MG63 (cell line): ENCODE data around the gene ETS1. TPM values are rescaled to one million over a fixed set of nuclear protein-coding genes. Genes with fewer than 3 reads are reported as not detected.

Experiments used
- DNase-seq: peaks from one replicate; pipeline ENCODE4 v3.0.0-alpha.2; 2020
- H3K27me3 ChIP-seq: fragments of 250-450 bp; sonication (Bioruptor Pico); 2 replicates; pipeline ENCODE4 v1.5.1; 2020; ENCODE audit warnings: mild to moderate bottlenecking, moderate library complexity
- H3K36me3 ChIP-seq: fragments of 250-450 bp; sonication (Bioruptor Pico); 2 replicates; pipeline ENCODE4 v1.5.1; 2020; ENCODE audit warnings: mild to moderate bottlenecking, moderate library complexity
- H3K4me3 ChIP-seq: fragments of 250-450 bp; sonication (Bioruptor Pico); 2 replicates; pipeline ENCODE4 v1.5.1; 2020; ENCODE audit warnings: mild to moderate bottlenecking, moderate library complexity
- H3K9me3 ChIP-seq: fragments of 250-450 bp; sonication (Bioruptor Pico); 2 replicates; pipeline ENCODE4 v1.5.1; 2020; ENCODE audit warnings: mild to moderate bottlenecking, moderate library complexity
- total RNA-seq: library from RNA; depleted of rRNA; stranded (reverse); fragments of >200 nt; shearing (Covaris generic); gene quantifications from 2 replicates; pipeline ENCODE4 v1.2.3, GENCODE V29; 2014; ENCODE audit warnings: low replicate concordance; rRNA removed

ETS1 gene
- total RNA-seq, 1 experiment from 2014 or later: 70.5 TPM

DNA sequence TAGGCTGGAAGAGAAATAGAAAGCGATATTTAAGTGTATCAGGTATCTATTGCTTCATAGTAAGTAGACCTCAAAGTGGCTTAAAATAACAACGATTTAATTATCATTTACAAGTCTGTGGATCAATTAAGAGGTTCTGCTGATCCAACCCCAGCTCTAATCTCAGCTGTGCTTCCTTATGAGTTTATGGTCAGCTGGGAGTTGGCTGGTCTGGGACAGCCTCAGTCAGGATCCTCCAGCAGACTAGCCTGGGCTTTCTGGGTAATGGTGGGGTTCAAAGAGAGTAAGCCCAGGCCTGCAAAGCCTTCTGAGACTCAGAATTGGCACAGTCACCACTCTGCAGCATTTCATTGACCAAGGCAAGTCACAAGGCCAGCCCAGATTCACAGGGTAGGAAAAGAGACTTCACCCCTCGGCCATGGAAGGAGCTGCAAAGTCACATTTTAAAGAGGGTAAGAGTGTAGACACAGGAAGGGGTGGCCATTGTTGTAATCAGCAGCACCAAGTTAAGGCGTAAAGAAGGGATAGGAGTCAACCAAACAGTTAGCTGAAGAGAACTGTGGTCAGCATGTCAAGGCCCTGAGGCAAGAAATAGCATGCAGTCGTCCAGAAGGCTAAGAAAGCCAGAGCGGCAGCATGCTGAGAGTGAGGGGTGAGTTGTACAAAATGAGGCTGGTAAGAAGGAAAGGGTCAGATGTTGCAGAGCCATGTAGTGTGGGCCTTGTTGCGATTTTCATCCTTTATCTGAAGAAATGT lies 168.2 kb downstream of the ETS1 start:
- Histone ChIP-seq H3K36me3 (no peaks in the 10 kb centered on the region), H3K9me3 (no peaks in the 10 kb centered on the region), H3K27me3 (no peaks in the 10 kb centered on the region), H3K4me3 (no peak overlapping the region)
- DNase-seq: no peak

DNA sequence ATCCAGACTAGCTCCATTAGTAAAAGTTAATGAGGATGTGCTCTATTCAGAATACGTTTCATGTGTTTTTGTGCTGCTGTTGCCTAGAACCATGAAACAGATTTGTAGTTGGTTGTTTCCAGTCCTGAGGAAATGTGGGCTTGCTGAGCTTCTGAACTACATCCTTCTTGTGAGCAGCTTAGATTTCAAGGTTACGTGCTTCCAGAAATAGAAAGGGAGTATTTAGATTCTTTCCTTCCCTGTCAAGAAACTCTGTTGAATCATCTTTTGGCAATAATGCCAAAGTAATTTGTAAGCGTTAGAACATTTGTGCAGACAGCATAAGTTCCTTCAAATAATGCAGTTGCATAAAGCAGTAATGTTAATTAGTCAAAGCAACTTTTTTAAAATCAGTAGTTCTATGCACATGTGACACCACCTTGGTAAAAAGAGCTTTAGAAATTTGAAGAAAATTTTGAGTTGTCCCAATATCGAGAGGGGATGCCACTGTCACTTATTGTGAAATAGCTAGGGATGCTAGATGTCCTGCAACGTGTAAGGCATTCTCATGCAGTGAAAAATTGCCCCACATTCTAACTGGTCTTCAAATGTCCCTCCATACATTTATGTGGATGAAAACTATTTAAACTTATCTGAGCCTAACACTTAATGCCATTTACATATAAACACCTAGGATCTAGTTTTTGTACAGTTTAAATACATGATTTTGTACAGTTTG lies 169.6 kb downstream of the ETS1 start:
- no peak for DNase-seq
- H3K9me3 ChIP-seq: no peaks in the 10 kb centered on the region

DNA sequence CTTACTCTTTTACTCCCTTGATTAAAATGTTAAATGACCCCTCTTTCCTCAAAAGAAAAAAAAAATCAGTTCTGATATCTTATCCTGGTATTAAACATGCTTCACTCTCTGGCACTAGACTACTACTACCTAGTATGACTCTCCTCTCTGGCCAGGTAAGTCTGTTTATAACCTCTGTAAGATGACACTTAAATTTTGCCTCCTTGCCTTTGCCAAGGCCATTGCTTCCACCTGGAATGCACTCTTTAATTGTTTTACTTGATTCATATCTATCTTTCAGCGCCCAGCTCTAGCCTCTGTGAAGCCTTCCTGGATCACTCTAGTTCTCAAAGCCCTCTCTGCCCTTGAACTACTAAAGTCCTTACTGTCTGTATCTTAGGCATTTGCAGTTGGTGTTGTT lies 170.4 kb downstream of the ETS1 start:
- no peaks in the 10 kb centered on the region for H3K36me3 ChIP-seq
- no peaks in the 10 kb centered on the region for H3K9me3 ChIP-seq
- H3K27me3 ChIP-seq: no peaks in the 10 kb centered on the region
- H3K4me3 ChIP-seq: no peak overlapping the region
- DNase-seq: no peak

More for the DNA sequence above, 169.6 kb downstream of the ETS1 start:
- Histone ChIP-seq H3K36me3 (no peaks in the 10 kb centered on the region), H3K27me3 (no peaks in the 10 kb centered on the region), H3K4me3 (no peak overlapping the region)

DNA sequence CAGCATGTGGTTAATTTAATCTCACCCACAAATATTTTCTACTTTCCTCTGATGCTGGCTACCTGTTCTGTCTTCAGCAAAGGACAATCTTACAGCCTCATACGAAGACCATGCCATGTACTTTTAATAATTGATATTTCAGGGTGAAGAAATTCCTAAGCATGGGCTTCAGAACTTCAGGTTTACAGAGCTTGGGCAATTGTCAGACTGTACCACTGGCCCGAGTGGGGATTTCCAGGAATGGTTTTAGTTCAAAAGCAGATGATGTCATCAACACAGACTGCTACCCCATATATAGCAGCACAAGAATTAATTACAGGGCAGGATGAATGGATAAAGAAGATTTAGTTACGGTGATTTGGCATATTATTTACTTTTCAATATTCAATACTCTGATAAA lies 171.8 kb downstream of the ETS1 start:
- no peaks in the 10 kb centered on the region for H3K27me3 ChIP-seq
- DNase-seq: no peak
- H3K36me3 ChIP-seq: no peaks in the 10 kb centered on the region
- H3K9me3 ChIP-seq: no peaks in the 10 kb centered on the region
- no peak overlapping the region for H3K4me3 ChIP-seq

- no peak for DNase-seq
- Histone ChIP-seq H3K4me3 (no peak overlapping the region), H3K36me3 (no peaks in the 10 kb centered on the region), H3K9me3 (peaks cover 4% of the 10 kb centered on the region; the same call in 1 of the 2 replicates), H3K27me3 (no peaks in the 10 kb centered on the region)
Observed at GRCh38 chr11:128412847-128413791, 174.2 kb downstream of the ETS1 start.

- H3K36me3 ChIP-seq: no peaks in the 10 kb centered on the region
- H3K4me3 ChIP-seq: no peak overlapping the region
- no peak for DNase-seq
- peaks cover 4% of the 10 kb centered on the region; the same call in 1 of the 2 replicates for H3K9me3 ChIP-seq
- no peaks in the 10 kb centered on the region for H3K27me3 ChIP-seq
Observed at GRCh38 chr11:128411812-128412211, 175.5 kb downstream of the ETS1 start.

DNA sequence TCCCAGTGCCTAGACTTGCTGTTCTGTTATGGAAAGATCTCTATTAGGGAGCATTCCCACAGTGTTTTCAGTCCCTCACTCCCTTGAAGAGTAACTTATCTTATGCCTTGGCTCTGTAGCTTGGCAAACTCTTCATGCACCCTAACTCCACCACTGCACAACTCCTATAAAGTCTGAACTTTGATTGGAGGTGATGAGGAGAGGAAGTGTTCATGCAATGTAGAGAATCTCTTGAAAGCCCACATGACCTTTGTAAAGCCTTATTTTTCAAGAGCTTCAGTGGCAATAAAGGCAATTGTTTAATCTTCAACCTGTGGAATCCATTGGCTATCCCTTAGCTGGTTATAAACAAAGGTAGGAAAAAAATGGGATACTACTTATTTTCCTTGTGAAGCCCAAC lies 176.2 kb downstream of the ETS1 start:
- Histone ChIP-seq H3K27me3 (no peaks in the 10 kb centered on the region), H3K4me3 (no peak overlapping the region), H3K36me3 (no peaks in the 10 kb centered on the region), H3K9me3 (peaks cover 4% of the 10 kb centered on the region; the same call in 1 of the 2 replicates)
- no peak for DNase-seq

DNA sequence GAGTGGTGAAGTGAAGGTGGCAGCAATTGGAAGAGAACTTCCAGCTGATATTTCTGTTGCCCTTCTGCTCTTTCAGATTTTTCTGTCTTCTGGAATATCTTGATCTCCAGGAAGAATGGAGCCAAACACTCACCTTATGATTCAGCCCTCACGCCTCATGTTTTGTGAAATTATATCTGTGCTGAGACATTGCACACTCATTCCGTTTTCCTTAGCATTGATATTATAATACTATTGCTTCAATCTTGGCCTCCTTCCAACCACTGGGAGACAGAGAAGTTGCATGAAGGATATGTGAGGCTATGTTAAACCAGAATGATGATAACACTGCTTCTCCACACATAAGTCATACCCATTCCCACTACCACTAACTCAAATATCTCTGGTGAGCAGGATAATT lies 177.9 kb downstream of the ETS1 start:
- no peak overlapping the region for H3K4me3 ChIP-seq
- H3K27me3 ChIP-seq: no peaks in the 10 kb centered on the region
- H3K9me3 ChIP-seq: peaks cover 4% of the 10 kb centered on the region; the same call in 1 of the 2 replicates
- DNase-seq: peak; percentile 28
- H3K36me3 ChIP-seq: no peaks in the 10 kb centered on the region

Other genes with a start within 250 kb of the ETS1 start
- 6.1 and 6.4 TPM in 2 replicates for gene FLI1, start 106.5 kb upstream of the ETS1 start, total RNA-seq